ENCODE results near the gene SLC25A12. TPM values are rescaled to one million over a fixed set of nuclear protein-coding genes. Genes with fewer than 3 reads are reported as not detected.

The SLC25A12 gene
- total and polyA plus RNA-seq, 2 donors (not counting 3 experiments of a cell fraction or from before 2014, with no cell fraction given), result 13.6 to 17.1 TPM

DNA sequence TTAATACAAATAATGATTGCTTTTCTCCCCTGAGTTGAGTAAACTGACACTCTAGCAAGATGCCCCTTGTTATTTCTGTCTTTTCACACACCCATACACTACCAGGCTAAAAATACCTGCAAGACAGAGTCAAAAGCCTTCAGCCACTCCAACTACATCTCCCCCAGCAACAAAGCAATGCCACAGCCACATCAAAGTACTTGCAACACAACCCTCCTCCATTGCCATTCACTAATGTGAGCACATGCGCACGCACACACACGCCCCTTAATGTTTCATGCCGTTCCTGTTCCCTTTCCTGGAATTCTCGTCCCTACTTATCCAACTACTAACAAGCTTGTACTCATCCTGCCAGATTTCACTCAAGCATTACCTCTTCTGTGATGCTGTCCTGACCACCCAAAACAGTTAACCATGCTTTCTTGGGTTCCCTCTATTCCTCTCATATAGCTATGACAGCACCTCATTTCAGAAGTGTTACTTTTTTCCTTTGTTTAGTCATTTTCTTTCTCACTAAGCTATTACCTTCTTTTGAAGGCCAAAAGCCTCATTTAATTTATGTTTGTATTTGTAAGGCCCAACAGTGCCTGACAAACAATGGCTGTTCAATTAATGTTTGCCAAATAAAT, 29.6 kb downstream of the SLC25A12 start:
- ChIA-PET CTCF (interaction anchor here (1.2 kb wide), 1 partner anchor 17 kb away, joined by 4 read pairs; no protein-coding TSS in a partner anchor), POLR2A (no interaction called here)
- no peak overlapping the region for H3K9ac ChIP-seq (replicated peaks; ENCODE audit: extremely low read depth, insufficient read depth, low read length)
- TF ChIP-seq JUN (IDR thresholded peaks at IDR 0.05; ENCODE audit: borderline replicate concordance, insufficient read depth, insufficient read length, low read depth) (no peak), MYC (IDR thresholded peaks at IDR 0.05; ENCODE audit: low read depth, low read length) (no peak), POLR2AphosphoS5 (IDR thresholded peaks at IDR 0.05; ENCODE audit: insufficient read depth, low read depth, low read length) (no peak), FOS (IDR thresholded peaks at IDR 0.05; ENCODE audit: borderline replicate concordance, insufficient read depth, low read length) (no peak), POLR2A (IDR thresholded peaks at IDR 0.05; ENCODE audit: low read depth, low read length) (no peak), EZH2 (IDR thresholded peaks at IDR 0.05; ENCODE audit: borderline replicate concordance, low read depth, low read length, severe bottlenecking) (no peak), MAX (IDR thresholded peaks at IDR 0.05; ENCODE audit: insufficient read depth, insufficient read length) (no peak), GATA2 (IDR thresholded peaks at IDR 0.05; ENCODE audit: insufficient read depth, insufficient read length, low read depth, low read length) (no peak)
- TF ChIP-seq, protein P1, sequence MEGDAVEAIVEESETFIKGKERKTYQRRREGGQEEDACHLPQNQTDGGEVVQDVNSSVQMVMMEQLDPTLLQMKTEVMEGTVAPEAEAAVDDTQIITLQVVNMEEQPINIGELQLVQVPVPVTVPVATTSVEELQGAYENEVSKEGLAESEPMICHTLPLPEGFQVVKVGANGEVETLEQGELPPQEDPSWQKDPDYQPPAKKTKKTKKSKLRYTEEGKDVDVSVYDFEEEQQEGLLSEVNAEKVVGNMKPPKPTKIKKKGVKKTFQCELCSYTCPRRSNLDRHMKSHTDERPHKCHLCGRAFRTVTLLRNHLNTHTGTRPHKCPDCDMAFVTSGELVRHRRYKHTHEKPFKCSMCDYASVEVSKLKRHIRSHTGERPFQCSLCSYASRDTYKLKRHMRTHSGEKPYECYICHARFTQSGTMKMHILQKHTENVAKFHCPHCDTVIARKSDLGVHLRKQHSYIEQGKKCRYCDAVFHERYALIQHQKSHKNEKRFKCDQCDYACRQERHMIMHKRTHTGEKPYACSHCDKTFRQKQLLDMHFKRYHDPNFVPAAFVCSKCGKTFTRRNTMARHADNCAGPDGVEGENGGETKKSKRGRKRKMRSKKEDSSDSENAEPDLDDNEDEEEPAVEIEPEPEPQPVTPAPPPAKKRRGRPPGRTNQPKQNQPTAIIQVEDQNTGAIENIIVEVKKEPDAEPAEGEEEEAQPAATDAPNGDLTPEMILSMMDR (IDR thresholded peaks at IDR 0.05; ENCODE audit: extremely low read depth in 1 of 2, insufficient read depth in 1 of 2, low read depth in 1 of 2, low read length in 2 of 2), result no peak
- no peaks in the 10 kb centered on the region for H3K27me3 ChIP-seq (ENCODE audit: control insufficient read depth in 2 of 2, insufficient read depth in 2 of 2, low read length in 2 of 2)
- FAIRE-seq, result no peak
- no peak overlapping the region for H3K4me2 ChIP-seq (ENCODE audit: insufficient read depth, low read length)
- dilution Hi-C loops (cut with MboI; ENCODE audit: extremely low pct_ligation_motif_present, low sequenced_read_pairs) (no loop called here), intact Hi-C loops (cut with micrococcal nuclease) (no loop called here)
- no peaks in the 10 kb centered on the region for H3K9me3 ChIP-seq (replicated peaks; ENCODE audit: control insufficient read depth, insufficient read depth, low read length)
- no peaks in the 10 kb centered on the region for H4K20me1 ChIP-seq (replicated peaks; ENCODE audit: control insufficient read depth, extremely low read depth, insufficient read depth, low read length)
- BruUV-seq (replicated peaks), result no TSS peak
- no peak overlapping the region for H3K4me3 ChIP-seq (replicated peaks in 1 of 3; ENCODE audit: insufficient read depth in 1 of 3, low read depth in 1 of 3, low read length in 3 of 3)
- no peak overlapping the region for H2AFZ ChIP-seq (ENCODE audit: low read depth, low read length)
- no peaks in the 10 kb centered on the region for H3K36me3 ChIP-seq (ENCODE audit: control insufficient read depth in 2 of 2, extremely low read depth in 1 of 2, insufficient read depth in 2 of 2, low read length in 2 of 2)
- H3K4me1 ChIP-seq (ENCODE audit: control insufficient read depth, extremely low read depth, insufficient read depth, low read length), result no peaks in the 10 kb centered on the region
- no peak overlapping the region for H3K27ac ChIP-seq (ENCODE audit: insufficient read depth, low read depth, low read length)
- no peak for DNase-seq (ENCODE audit: low read depth, low spot score)
- no peaks in the 10 kb centered on the region for H3K9me1 ChIP-seq (replicated peaks; ENCODE audit: control insufficient read depth, extremely low read depth, insufficient read depth, low read length)
- no peaks in the 10 kb centered on the region for H3K79me2 ChIP-seq (ENCODE audit: control insufficient read depth, insufficient read depth, low read length)
